ENCODE data around the gene CKLF.
"Not testable (repeated sequence)": the region's sequence is repeated elsewhere in the genome, so short reads cannot be mapped to it uniquely, and the experiment has no call there.

The CKLF gene

DNA sequence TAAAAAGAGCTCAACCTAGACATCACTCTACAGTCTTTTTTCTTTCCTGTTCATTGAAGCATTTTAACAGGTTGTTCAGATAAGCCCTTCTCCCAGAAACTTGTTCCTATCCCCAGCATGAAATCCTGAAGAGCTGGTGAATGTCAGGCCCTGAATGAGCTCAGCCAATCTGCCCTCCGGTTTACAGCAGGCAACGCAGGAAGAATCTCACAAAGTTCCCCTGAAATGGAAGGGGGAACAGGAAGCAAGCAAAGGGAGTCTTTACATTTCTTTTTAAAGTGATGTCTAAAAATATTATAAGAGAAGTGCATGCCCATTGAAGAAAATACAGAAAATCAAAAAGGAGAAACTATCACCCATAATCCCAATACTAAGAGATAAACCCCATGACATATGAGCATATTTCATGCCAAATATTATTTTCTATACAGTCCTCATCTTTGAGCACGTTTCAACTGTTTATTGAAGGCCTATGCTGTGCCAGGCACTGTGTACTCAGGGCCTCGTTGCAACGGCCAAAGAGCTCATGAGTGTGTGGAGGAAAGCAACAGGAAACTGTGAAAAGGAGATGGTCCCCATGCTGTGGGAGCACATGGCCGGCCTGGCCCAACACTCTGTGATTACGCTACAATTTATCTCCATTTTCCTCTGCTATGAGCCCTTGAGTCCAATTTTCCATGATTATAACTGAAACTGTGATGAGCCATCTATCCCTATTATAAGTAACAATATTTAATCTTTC lies 8.2 kb upstream of the CKLF start:
- no peak for DNase-seq

- DNase-seq: no peak
Measured at GRCh38 chr16:66547101-66547989, 5.0 kb upstream of the CKLF start.

DNA sequence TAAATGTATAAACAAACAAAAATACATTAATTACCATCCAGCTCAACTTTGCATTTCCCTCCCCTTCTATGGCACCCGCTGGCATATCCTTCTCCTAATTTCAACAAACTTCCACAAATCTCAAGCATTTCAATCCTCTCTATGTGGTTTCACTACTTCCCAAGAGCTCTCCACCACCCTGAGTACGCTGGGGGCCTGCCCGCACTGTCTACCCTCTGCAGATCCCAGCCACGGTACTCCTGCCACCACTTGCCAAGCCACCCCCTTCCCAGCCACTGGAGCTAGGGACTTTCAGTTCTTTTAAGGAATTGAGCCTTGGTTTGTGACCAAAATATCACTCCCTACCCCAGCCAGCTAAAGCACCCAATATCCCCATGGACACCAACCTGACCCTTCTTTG lies 4.3 kb upstream of the CKLF start:
- no peak for DNase-seq

DNA sequence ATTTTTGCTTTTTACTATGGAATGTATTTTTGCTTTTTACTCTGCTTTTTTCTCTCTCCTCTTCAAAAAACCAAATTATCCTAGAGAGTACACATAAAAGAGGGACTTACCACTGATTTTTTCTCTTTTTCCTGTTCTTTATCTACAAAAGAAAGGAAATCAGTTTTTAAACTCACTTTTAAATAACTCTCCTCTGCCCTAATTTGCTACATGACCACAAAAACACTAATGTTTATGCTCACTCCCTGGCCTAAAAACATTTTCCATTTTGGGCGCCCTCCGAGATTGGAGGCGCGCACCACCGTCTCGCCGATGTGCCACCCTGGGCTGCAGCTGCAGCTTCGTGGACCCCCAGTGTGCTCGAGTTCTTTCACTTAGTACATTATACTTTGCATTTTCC lies 3.5 kb upstream of the CKLF start:
- DNase-seq: no peak

- DNase-seq: peak; percentile 66
Measured at GRCh38 chr16:66549284-66550131, 2.9 kb upstream of the CKLF start, which contains the start of gene TK2. Gene TK2 (minus strand): TSS chr16:66550122. CDS start chr16:66550061, 61 bp downstream.

DNA sequence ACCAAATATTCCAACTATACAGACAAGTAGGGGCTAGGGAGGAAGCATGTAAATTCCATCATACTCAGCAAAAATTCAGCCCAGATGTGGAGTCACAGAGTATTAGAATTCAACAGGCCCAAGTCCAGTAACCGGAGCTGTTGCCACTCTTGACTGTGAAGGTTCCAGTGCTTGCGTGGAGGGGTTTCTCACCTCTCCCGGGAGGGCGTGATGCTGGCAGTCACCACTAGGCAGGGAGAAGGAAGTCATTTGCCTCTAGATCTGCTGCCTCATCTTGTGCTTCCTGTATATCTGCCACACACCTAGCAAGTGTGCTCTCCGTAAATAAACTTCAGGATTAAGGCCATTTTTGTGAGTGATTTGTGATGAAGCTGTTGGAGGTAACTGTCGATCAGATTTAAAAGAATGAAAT lies 1.0 kb upstream of the CKLF start:
- DNase-seq: peak; percentile 71

DNA sequence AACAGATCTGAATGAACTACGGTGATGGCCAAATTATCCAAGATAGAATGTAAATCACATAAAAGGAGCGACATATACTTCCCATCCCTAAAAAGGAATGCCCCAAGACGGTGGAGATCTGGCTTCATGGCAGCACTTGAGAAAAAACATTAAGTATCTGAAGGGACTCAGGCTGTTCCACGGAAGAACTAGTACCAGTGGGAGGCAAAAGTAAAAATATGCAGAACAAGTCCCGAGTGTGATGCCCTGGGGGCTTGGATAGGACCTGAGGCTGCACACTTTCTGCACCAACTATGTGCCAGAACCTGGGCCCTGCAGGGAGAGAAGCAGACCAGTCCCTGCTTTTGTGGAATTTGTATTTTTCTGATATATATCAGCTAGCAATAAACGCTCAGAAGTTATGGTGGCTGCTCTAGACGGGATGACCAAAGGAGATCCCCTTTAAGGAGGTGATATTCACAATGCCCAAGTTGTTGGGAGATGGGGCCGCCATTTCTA lies 539 bp upstream of the CKLF start:
- no peak for DNase-seq

GRCh38 chr16:66553223-66553622 lies 847 bp downstream of the CKLF start:
- DNase-seq: peak; percentile 38

DNA sequence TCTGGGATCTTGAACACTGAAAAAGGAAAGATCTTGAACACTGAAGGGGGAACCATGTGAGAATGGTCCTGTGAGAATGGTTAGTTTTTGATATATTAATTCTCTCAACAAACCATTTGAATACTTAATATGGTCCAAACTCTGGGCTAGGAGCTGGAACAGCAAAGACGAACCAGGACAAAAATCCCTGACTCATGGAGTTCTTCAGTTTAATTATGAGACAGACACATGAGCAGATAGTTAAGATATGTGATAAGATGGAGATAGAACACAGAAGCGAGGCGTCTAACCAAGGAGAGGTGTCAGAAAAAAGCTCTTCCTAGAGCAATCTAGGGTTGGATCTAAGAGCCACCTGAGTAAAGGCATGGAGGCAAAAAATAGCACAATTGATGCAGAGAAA lies 1.6 kb downstream of the CKLF start:
- DNase-seq: no peak

- DNase-seq: no peak
Measured at GRCh38 chr16:66554495-66554894, 2.1 kb downstream of the CKLF start.

DNA sequence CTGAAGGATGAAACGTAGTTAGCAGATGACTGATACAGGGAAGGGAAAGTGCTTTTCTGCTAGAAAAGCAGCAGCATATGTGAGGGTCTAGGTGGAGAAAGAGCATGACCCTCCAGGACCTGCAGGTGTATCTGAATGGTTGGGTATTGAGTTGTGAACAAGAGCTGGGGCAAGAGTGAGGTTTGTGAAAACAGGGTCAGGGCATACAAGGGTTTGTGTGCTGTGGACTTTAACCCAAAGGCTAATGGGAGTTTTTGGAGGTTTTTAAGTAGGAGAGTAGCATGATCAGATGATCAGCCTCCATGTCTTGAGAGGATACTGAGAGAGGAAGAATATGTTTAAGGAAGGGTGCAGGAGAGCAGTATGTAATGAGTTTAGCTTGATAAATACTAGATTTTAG lies 7.7 kb downstream of the CKLF start:
- DNase-seq: no peak

DNA sequence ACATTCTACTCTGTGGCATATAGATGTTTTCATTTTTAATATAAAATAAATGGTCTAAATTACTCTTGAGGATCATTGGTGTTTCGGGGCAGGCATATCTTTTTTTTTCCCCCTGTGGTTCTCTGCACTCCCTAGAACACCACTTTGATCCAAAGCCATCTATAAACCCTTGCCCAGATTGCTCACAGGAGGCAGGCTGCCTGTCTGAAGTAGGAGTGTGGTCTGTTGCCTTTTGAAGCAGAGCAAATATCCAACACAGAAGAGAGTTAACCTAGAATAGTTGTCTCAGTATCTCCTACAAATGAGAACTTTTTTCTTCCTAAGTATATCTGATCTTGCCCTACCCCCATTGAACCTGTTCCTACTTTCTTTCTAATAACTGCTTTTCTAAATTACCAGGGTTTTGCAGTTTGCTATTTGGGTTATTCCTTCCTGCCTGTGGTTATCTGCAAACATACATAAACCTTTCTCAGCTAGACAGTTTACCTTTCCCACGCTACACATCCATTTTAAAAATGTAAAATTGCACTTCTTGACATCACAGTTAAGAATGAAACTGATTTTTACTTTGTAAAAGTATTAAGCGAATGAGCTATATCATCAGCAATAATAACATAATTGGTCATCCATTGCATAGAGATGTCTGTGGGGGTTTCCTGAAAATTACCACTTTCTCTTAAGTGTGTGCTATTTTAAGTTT lies 9.2 kb downstream of the CKLF start:
- no peak for DNase-seq

GRCh38 chr16:66562409-66562808 lies 10.0 kb downstream of the CKLF start:
- DNase-seq: peak; percentile 42

DNA sequence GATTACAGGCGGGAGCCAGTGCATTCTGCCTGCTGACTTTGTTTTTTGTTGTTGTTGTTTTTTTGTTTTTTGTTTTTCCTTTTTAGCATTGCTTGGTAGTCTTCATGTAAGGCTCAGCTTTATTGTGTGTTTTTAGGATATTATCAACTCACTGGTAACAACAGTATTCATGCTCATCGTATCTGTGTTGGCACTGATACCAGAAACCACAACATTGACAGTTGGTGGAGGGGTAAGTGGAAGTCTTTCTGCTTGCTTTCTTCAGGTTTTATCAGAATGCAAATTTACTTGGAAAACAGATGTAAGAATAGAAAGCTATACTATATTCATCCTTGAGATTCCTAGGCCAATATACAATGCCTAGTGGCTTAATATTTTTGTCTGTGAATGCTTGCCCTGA lies 10.6 kb downstream of the CKLF start:
- DNase-seq: no peak

GRCh38 chr16:66563574-66564334 lies 11.4 kb downstream of the CKLF start:
- no peak for DNase-seq

DNA sequence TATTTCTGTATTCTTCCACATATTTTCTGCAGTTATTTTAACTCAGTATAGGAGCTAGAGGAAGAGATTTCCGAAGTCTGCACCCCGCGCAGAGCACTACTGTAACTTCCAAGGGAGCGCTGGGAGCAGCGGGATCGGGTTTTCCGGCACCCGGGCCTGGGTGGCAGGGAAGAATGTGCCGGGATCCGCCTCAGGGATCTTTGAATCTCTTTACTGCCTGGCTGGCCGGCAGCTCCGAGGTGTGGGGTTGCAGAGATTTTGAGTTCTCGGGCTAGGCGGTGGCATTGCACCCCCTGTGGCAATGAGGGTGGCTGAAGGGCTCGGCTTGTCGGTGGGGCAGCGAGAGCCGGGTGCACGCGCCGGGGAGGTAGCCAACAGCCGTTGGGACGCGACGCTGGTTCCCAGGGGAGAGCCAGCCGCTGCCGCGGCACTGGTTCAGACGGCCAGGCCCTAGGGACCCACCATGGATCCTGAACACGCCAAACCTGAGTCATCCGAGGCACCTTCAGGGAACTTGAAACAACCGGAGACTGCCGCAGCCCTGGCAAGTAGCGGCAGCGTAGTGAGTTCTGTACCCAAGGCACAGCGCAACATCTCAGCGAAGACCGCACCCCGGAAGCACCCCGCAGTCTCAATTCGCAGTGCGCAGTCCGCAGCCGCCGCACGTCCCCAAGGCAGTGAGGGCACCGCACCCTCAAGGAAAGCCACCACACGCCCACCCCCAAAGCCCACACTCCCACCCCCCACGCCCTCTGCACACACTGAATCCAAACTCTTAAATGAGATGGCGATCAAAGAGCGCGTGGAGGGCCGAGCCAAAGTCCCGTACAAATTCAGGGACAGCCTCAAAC lies 13.9 kb downstream of the CKLF start, which contains the start of gene CMTM1:
Gene CMTM1 (plus strand): TSS at position 389 of the 851 bp plus-strand sequence. CDS start 75 bp downstream, at position 464.
- no peak for DNase-seq

DNA sequence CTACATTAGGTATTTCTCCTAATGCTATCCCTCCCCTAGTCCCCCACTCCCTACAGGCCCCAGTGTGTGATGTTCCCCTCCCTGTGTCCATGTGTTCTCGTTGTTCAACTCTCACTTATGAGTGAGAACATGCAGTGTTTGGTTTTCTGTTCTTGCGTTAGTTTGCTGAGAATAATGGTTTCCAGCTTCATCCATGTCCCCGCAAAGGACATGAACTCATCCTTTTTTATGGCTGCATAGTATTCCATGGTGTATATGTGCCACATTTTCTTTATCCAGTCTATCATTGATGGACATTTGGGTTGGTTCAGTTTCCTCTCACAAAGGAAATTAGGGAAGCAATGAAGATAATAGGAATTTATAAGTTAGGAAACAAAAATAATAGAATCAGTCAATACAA lies 14.9 kb downstream of the CKLF start:
- DNase-seq: not testable (repeated sequence)

DNA sequence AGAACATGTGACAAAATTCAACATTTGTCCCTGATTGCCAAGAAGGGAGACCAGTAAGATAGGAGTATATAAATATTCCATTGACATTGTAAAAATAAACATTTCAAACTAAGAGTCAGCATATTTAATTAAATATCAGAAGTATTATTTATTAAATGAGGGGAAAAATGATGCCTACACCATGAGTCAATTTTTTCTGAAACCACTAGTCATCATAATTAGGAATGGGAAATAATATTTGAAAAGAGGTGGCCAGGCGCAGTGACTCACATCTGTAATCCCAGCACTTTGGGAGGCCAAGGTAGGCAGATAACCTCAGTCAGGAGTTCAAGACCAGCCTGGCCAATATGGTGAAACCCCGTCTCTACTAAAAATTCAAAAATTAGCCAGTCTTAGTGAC lies 16.0 kb downstream of the CKLF start:
- DNase-seq: no peak

GRCh38 chr16:66569131-66569530 lies 16.8 kb downstream of the CKLF start:
- DNase-seq: no peak

DNA sequence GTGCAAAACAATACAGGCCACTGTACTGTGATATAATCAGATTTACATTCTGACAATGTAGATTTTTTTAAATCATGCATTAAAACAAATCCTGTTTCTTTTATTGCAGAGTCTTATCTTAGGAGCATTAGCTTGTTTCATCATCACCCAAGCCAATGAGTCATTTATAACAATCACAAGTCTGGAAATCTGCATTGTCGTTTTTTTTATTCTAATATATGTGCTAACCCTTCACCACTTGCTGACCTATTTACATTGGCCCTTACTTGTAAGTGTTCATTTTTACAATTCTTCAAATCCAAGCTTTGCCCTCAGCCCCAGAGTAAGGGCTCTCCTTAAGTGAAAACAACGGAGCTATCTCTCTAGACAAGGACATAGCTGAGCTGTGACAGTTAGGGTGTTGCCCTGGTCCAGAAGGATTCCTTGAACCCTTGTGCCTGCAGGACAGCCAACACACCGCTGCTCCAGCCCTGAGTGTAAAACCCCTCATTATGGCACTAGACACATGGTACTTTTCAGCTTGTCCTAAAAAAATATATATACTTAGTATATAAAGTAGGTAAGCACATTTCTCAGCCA lies 17.5 kb downstream of the CKLF start:
- peak; percentile 75 for DNase-seq
